Memory B cell (primary cell): Measurements from ENCODE around the gene NCLN.
"Not testable (repeated sequence)": the region's sequence is repeated elsewhere in the genome, so short reads cannot be mapped to it uniquely, and the experiment has no call there.

Experiments used
- ATAC-seq: fragments of 150-1000 bp; cut with Tn5 transposase; 2 replicates; pipeline ENCODE4 v1.10.0; 2021; ENCODE audit warnings: low read depth, mild to moderate bottlenecking, moderate library complexity
- DNase-seq, 2 donors: peaks; one replicate each; pipeline ENCODE4 v3.0.0; 2022; ENCODE audit warnings: low spot score in 2 of 2
- H3K27ac Mint-ChIP-seq: one replicate; pipeline ENCODE4 v1.8.0; 2022; ENCODE audit warnings: mild to moderate bottlenecking, moderate library complexity, mixed read lengths
- H3K27me3 Mint-ChIP-seq: one replicate; pipeline ENCODE4 v1.8.0; 2022; ENCODE audit warnings: mixed read lengths
- H3K36me3 Mint-ChIP-seq: one replicate; pipeline ENCODE4 v1.8.0; 2022; ENCODE audit warnings: mild to moderate bottlenecking, mixed read lengths
- H3K4me1 Mint-ChIP-seq: one replicate; pipeline ENCODE4 v1.8.0; 2022; ENCODE audit warnings: mixed read lengths
- H3K4me3 Mint-ChIP-seq: one replicate; pipeline ENCODE4 v1.8.0; 2022; ENCODE audit warnings: mild to moderate bottlenecking, moderate library complexity, mixed read lengths
- H3K9me3 Mint-ChIP-seq: one replicate; pipeline ENCODE4 v1.8.0; 2022; ENCODE audit warnings: mixed read lengths

The NCLN gene

GRCh38 chr19:3227054-3227626, 41.4 kb downstream of the NCLN start:
- no peak for DNase-seq
- H3K27ac Mint-ChIP-seq = no peak overlapping the region
- peaks cover 25% of the 10 kb centered on the region for H3K27me3 Mint-ChIP-seq
- peaks cover 2% of the 10 kb centered on the region for H3K9me3 Mint-ChIP-seq
- peaks cover 11% of the 10 kb centered on the region for H3K4me1 Mint-ChIP-seq
- no peak overlapping the region for H3K4me3 Mint-ChIP-seq
- no peak for ATAC-seq
- no peaks in the 10 kb centered on the region for H3K36me3 Mint-ChIP-seq

DNA sequence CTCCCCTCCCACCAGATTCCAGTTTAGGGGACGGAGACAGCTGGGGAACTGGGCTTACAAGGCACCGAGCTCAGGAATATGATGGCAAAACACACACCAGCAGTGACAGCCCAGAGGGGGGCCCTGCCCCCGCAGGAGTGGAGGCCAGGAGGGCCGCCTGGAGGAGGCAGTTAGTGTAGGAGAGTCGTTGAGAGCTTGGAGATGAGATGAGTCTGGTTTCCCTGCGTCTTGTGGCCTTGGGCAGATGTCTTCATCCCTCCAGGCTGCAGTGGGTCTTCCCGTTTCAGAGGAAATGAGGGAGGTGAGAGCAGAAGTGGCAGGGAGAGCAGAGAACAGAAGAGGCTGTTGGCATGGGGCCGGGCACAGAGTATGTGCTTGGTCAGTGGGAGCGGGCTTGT, 43.6 kb downstream of the NCLN start:
- H3K9me3 Mint-ChIP-seq = peaks cover 2% of the 10 kb centered on the region
- H3K4me3 Mint-ChIP-seq = no peak overlapping the region
- ATAC-seq (no peak), DNase-seq (no peak)
- H3K36me3 Mint-ChIP-seq = no peaks in the 10 kb centered on the region
- H3K4me1 Mint-ChIP-seq = peaks cover 8% of the 10 kb centered on the region
- peaks cover 30% of the 10 kb centered on the region for H3K27me3 Mint-ChIP-seq
- no peak overlapping the region for H3K27ac Mint-ChIP-seq

- DNase-seq (no peak), ATAC-seq (no peak)
- H3K27ac Mint-ChIP-seq = no peak overlapping the region
- no peak overlapping the region for H3K4me3 Mint-ChIP-seq
- H3K27me3 Mint-ChIP-seq = peaks cover 28% of the 10 kb centered on the region
- H3K9me3 Mint-ChIP-seq = peaks cover 3% of the 10 kb centered on the region
- no peaks in the 10 kb centered on the region for H3K36me3 Mint-ChIP-seq
- H3K4me1 Mint-ChIP-seq = peaks cover 6% of the 10 kb centered on the region
These were observed 44.3 kb downstream of the NCLN start for GRCh38 chr19:3229888-3230496.

DNA sequence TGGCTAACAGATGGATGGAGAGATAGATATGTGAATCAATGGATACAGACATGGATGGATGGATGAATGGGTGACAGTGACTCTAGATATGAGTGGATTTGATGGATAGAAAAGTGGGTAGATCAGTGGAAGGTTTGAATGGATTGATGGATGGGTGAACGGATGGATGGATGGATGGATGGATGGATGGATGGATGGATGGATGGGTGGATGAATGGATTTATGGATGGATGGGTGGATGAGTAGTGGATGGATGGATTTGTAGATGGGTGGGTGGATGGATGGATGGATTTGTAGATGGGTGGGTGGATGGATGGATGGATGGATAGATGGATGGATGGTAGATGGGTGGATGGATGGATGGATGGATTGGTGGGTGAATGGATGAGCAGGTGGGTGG, 45.6 kb downstream of the NCLN start:
- Mint-ChIP-seq H3K4me1 (peaks cover 4% of the 10 kb centered on the region), H3K36me3 (no peaks in the 10 kb centered on the region), H3K9me3 (peaks cover 5% of the 10 kb centered on the region), H3K27ac (no peak overlapping the region), H3K27me3 (peaks cover 31% of the 10 kb centered on the region), H3K4me3 (no peak overlapping the region)
- DNase-seq (no peak), ATAC-seq (no peak)

- Mint-ChIP-seq H3K27me3 (peaks cover 23% of the 10 kb centered on the region), H3K9me3 (peaks cover 5% of the 10 kb centered on the region), H3K4me1 (peaks cover under 1% of the 10 kb centered on the region), H3K4me3 (no peak overlapping the region), H3K27ac (no peak overlapping the region), H3K36me3 (no peaks in the 10 kb centered on the region)
- DNase-seq (no peak), ATAC-seq (no peak)
These were observed 47.4 kb downstream of the NCLN start for GRCh38 chr19:3233116-3233515.

DNA sequence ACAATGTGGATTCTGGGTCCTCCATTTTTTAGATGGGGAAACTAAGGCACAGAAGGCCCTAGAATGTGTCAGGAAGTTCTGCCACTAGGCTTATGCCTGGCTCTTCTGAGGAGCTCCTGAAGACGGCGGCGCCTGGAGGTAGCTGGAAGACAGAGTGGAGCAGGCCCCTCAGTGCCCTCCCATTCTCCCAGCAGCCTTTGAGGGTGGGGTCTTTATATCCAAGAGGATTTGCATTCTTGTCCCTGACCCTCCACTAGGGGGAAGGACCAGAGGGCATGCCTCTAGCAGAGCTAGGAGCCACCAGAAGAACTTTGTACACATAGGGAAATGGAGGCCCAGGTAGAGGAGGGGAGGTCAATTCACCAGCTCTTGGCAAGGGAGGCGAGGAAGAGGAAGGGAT, 48.1 kb downstream of the NCLN start:
- peaks cover 5% of the 10 kb centered on the region for H3K9me3 Mint-ChIP-seq
- H3K4me1 Mint-ChIP-seq = no peaks in the 10 kb centered on the region
- no peak for ATAC-seq
- peaks cover 23% of the 10 kb centered on the region for H3K27me3 Mint-ChIP-seq
- H3K4me3 Mint-ChIP-seq = no peak overlapping the region
- no peak overlapping the region for H3K27ac Mint-ChIP-seq
- no peaks in the 10 kb centered on the region for H3K36me3 Mint-ChIP-seq
- no peak for DNase-seq

DNA sequence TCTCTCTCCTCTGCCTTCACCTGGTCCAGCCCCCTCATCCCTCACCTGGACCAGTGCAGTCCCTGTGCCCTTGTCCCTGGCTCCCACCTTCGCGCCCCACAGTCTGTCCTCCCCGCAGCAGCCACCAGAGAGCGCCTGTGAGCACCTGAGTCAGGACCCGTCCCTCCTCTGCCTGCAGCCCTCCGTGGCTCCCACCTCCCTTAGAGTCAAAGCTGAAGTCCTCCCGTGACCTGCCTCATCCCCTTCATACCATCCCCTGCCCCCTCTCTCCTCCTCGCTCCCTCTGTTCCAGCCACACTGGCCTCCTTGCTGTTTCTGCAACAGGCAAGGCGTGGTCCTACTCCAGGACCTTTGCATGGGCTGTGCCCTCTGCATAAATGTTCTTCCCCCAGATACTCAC, 49.1 kb downstream of the NCLN start:
- Mint-ChIP-seq H3K4me1 (no peaks in the 10 kb centered on the region), H3K27me3 (peaks cover 21% of the 10 kb centered on the region), H3K9me3 (peaks cover 5% of the 10 kb centered on the region), H3K4me3 (no peak overlapping the region), H3K36me3 (no peaks in the 10 kb centered on the region), H3K27ac (no peak overlapping the region)
- ATAC-seq (no peak), DNase-seq (no peak)

DNA sequence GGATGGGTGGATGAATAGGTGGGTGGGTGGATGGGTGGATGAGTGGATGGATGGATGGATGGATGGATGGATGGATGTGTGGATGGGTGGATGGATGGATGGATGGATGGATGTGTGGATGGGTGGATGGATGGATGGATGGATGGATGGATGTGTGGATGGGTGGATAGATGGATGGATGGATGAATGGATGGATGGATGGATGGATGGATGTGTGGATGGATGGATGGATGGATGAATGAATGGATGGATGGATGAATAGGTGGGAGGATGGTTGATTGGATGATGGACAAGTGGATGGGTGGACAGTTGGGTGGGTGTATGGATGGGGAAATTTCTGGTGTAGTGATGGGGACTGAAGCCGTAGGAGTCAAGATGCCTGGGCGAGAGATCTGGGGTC, 49.9 kb downstream of the NCLN start:
- not testable (repeated sequence) for H3K4me1 Mint-ChIP-seq, H3K27ac Mint-ChIP-seq, ATAC-seq, H3K36me3 Mint-ChIP-seq, H3K9me3 Mint-ChIP-seq, H3K4me3 Mint-ChIP-seq, DNase-seq
- H3K27me3 Mint-ChIP-seq = peaks cover 22% of the 10 kb centered on the region

DNA sequence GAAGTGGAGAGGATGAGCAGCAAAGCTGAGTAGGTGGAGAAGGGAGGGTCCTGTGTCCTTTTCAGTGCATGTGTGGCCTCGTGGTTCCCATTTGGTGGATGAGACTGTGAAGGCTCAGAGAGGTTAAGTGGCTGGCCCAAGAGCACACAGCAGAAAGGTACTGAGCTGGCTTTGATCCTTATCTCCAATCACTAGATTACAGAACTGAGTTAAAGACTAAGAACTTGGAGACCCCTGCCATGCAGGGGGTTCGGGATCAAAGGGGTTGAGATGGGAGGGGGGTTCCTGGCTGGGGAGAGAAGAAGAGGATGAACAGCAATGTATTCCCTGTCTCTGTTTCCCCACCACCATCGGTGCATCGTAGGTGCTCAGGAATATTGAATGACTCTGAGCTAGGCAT, 50.5 kb downstream of the NCLN start:
- ATAC-seq (no peak), DNase-seq (no peak)
- no peaks in the 10 kb centered on the region for H3K36me3 Mint-ChIP-seq
- peaks cover 22% of the 10 kb centered on the region for H3K27me3 Mint-ChIP-seq
- H3K9me3 Mint-ChIP-seq = peaks cover 5% of the 10 kb centered on the region
- H3K27ac Mint-ChIP-seq = no peak overlapping the region
- no peak overlapping the region for H3K4me3 Mint-ChIP-seq
- no peaks in the 10 kb centered on the region for H3K4me1 Mint-ChIP-seq

DNA sequence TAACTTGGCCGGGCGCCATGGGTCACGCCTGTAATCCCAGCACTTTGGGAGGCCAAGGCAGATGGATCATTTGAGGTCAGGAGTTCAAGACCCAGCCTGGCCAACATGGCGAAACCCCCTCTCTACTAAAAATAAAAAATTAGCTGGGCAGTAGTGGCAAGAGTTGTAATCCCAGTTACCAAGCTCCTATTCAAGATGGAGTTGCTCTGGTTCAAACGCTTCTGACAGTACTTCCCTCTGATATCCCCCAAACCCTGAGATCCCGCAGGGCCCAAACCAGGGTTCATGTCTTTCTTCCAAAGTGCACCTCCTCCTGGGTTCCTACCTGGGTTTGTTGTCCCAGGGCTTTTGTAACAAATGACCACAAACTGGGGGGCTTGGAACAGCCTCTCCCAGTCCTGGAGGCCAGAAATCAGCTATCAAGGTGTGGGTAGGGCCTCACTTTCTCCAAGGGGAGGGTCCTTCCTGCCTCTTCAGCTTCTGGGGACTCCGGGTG, 52.4 kb downstream of the NCLN start:
- ATAC-seq = no peak
- no peaks in the 10 kb centered on the region for H3K4me1 Mint-ChIP-seq

GRCh38 chr19:3239367-3239766, 53.6 kb downstream of the NCLN start:
- H3K4me1 Mint-ChIP-seq = no peaks in the 10 kb centered on the region
- peaks cover 11% of the 10 kb centered on the region for H3K27me3 Mint-ChIP-seq
- no peak overlapping the region for H3K27ac Mint-ChIP-seq
- H3K9me3 Mint-ChIP-seq = peaks cover 3% of the 10 kb centered on the region
- no peaks in the 10 kb centered on the region for H3K36me3 Mint-ChIP-seq
- ATAC-seq (no peak), DNase-seq (no peak)
- H3K4me3 Mint-ChIP-seq = no peak overlapping the region

More for the DNA sequence above, 52.4 kb downstream of the NCLN start:
- Mint-ChIP-seq H3K27me3 (peaks cover 21% of the 10 kb centered on the region), H3K27ac (no peak overlapping the region), H3K4me3 (no peak overlapping the region), H3K36me3 (no peaks in the 10 kb centered on the region), H3K9me3 (peaks cover 3% of the 10 kb centered on the region)
- no peak for DNase-seq

GRCh38 chr19:3243819-3244700, 58.3 kb downstream of the NCLN start:
- no peaks in the 10 kb centered on the region for H3K36me3 Mint-ChIP-seq
- peaks cover 2% of the 10 kb centered on the region for H3K9me3 Mint-ChIP-seq
- no peak for DNase-seq
- ATAC-seq = no peak
- no peaks in the 10 kb centered on the region for H3K4me1 Mint-ChIP-seq
- peaks cover 3% of the 10 kb centered on the region for H3K27me3 Mint-ChIP-seq
- H3K27ac Mint-ChIP-seq = no peak overlapping the region
- H3K4me3 Mint-ChIP-seq = no peak overlapping the region

DNA sequence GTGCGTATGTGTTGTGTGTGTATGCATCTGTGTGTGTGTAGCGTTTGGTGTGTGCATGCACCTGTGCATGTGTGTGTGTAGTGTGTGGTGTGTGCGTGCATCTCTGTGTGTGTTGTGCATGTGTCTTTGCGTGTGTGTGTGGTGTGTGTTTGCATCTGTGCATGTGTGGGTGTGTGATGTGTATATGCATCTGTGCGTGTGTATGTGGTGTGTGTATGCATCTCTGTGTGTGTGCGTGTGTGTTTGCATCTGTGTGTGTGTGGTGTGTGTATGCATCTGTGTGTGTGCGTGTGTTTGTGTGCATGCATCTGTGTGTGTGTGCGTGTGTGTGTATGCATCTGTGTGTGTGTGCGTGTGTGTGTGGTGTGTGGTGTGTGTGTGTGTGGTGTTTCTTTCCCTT, 59.3 kb downstream of the NCLN start:
- DNase-seq (no peak), ATAC-seq (no peak)
- peaks cover 5% of the 10 kb centered on the region for H3K27me3 Mint-ChIP-seq
- peaks cover 3% of the 10 kb centered on the region for H3K9me3 Mint-ChIP-seq
- no peak overlapping the region for H3K27ac Mint-ChIP-seq
- no peak overlapping the region for H3K4me3 Mint-ChIP-seq
- H3K36me3 Mint-ChIP-seq = no peaks in the 10 kb centered on the region
- H3K4me1 Mint-ChIP-seq = no peaks in the 10 kb centered on the region

- Mint-ChIP-seq H3K36me3 (no peaks in the 10 kb centered on the region), H3K27ac (no peak overlapping the region), H3K4me3 (no peak overlapping the region), H3K9me3 (peaks cover 3% of the 10 kb centered on the region), H3K27me3 (peaks cover 12% of the 10 kb centered on the region), H3K4me1 (peaks cover 2% of the 10 kb centered on the region)
- DNase-seq (no peak), ATAC-seq (no peak)
These were observed 63.1 kb downstream of the NCLN start for GRCh38 chr19:3248728-3249326.
